ENCODE data around the gene TMTC2. TPM values are rescaled to one million over a fixed set of nuclear protein-coding genes. Genes with fewer than 3 reads are reported as not detected.

The TMTC2 gene
- total RNA-seq, 1 donor from 2014 or later, result 3.4 TPM

- no peak for DNase-seq
- intact Hi-C loops (cut with micrococcal nuclease), result no loop called here
- Histone ChIP-seq H3K27me3 (ENCODE audit: low read depth) (no peaks in the 10 kb centered on the region), H3K4me1 (no peaks in the 10 kb centered on the region), H3K27ac (replicated peaks) (no peak overlapping the region), H3K4me3 (no peak overlapping the region), H3K9me3 (replicated peaks) (no peaks in the 10 kb centered on the region), H3K36me3 (no peaks in the 10 kb centered on the region)
- TF ChIP-seq, protein P1, sequence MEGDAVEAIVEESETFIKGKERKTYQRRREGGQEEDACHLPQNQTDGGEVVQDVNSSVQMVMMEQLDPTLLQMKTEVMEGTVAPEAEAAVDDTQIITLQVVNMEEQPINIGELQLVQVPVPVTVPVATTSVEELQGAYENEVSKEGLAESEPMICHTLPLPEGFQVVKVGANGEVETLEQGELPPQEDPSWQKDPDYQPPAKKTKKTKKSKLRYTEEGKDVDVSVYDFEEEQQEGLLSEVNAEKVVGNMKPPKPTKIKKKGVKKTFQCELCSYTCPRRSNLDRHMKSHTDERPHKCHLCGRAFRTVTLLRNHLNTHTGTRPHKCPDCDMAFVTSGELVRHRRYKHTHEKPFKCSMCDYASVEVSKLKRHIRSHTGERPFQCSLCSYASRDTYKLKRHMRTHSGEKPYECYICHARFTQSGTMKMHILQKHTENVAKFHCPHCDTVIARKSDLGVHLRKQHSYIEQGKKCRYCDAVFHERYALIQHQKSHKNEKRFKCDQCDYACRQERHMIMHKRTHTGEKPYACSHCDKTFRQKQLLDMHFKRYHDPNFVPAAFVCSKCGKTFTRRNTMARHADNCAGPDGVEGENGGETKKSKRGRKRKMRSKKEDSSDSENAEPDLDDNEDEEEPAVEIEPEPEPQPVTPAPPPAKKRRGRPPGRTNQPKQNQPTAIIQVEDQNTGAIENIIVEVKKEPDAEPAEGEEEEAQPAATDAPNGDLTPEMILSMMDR (IDR thresholded peaks at IDR 0.05; ENCODE audit: borderline replicate concordance), result no peak
These were observed 472.0 kb downstream of the TMTC2 start for GRCh38 chr12:83158613-83159207.

DNA sequence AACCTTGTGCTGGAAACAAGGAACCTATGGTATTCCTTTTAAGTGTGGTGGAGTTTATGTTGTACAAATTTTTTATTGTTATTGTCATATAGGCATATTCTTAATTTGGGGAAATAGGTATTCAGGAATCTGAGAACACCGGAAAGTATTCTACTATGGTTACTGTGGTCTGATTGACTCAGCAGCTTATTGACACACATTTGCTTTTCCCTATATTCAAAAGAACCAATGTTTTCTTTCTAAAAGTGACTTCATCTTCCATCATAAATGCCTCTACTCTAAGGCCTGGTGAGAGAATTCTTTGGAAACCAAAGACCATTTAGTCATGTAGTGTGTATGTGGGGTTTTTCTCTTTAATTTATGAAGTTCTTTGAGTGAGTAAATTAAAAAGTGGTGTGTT lies 474.8 kb downstream of the TMTC2 start:
- intact Hi-C loops (cut with micrococcal nuclease), result no loop called here
- Histone ChIP-seq H3K36me3 (no peaks in the 10 kb centered on the region), H3K27ac (replicated peaks) (no peak overlapping the region), H3K27me3 (ENCODE audit: low read depth) (no peaks in the 10 kb centered on the region), H3K4me1 (no peaks in the 10 kb centered on the region), H3K4me3 (no peak overlapping the region), H3K9me3 (replicated peaks) (peaks cover 7% of the 10 kb centered on the region)
- no peak for DNase-seq
- TF ChIP-seq, protein P1 (IDR thresholded peaks at IDR 0.05; ENCODE audit: borderline replicate concordance), result no peak

DNA sequence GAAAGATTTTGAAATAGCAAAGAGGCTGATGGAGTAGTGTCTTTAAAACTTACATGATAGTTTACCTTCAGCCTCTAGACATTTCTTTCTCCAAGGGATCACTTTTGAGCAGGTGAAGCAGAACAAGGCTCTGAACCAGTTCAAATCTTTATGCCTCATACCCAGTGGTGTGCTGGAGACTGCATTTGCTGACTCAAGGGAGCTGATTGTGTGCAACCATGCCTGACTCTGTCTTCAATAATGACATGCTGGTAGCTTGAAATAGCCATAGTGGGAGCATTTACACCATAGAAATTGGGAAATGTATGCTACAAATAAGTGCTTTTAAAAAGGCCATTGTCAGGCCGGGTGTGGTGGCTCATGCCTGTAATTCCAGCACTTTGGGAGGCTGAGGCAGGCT lies 482.0 kb downstream of the TMTC2 start:
- Histone ChIP-seq H3K27ac (replicated peaks) (no peak overlapping the region), H3K36me3 (no peaks in the 10 kb centered on the region), H3K9me3 (replicated peaks) (peaks cover 7% of the 10 kb centered on the region), H3K4me3 (no peak overlapping the region), H3K4me1 (peaks cover 17% of the 10 kb centered on the region), H3K27me3 (ENCODE audit: low read depth) (no peaks in the 10 kb centered on the region)
- no peak for DNase-seq
- TF ChIP-seq, protein P1 (IDR thresholded peaks at IDR 0.05; ENCODE audit: borderline replicate concordance), result no peak
- intact Hi-C loops (cut with micrococcal nuclease), result no loop called here

- Histone ChIP-seq H3K36me3 (no peaks in the 10 kb centered on the region), H3K4me1 (peaks cover 17% of the 10 kb centered on the region), H3K4me3 (no peak overlapping the region), H3K9me3 (replicated peaks) (no peaks in the 10 kb centered on the region), H3K27me3 (ENCODE audit: low read depth) (no peaks in the 10 kb centered on the region), H3K27ac (replicated peaks) (no peak overlapping the region)
- no peak for DNase-seq
- TF ChIP-seq, protein P1 (IDR thresholded peaks at IDR 0.05; ENCODE audit: borderline replicate concordance), result no peak
- intact Hi-C loops (cut with micrococcal nuclease), result no loop called here
These were observed 485.7 kb downstream of the TMTC2 start for GRCh38 chr12:83172441-83172840.

- intact Hi-C loops (cut with micrococcal nuclease), result no loop called here
- peaks cover 17% of the 10 kb centered on the region for H3K4me1 ChIP-seq
- no peaks in the 10 kb centered on the region for H3K27me3 ChIP-seq (ENCODE audit: low read depth)
- H3K9me3 ChIP-seq (replicated peaks), result no peaks in the 10 kb centered on the region
- no peak overlapping the region for H3K27ac ChIP-seq (replicated peaks)
- no peak overlapping the region for H3K4me3 ChIP-seq
- TF ChIP-seq, protein P1 (IDR thresholded peaks at IDR 0.05; ENCODE audit: borderline replicate concordance), result no peak
- no peak for DNase-seq
- H3K36me3 ChIP-seq, result no peaks in the 10 kb centered on the region
These were observed 486.4 kb downstream of the TMTC2 start for GRCh38 chr12:83172866-83173649.

Data from left ventricle myocardium inferior (tissue), 1 donor.